Neuron (in vitro differentiated cells): Measurements from ENCODE around the gene PIEZO2.
"Not testable (repeated sequence)": the region's sequence is repeated elsewhere in the genome, so short reads cannot be mapped to it uniquely, and the experiment has no call there.

Source experiments
- H2AFZ ChIP-seq: one replicate; pipeline ENCODE4 v1.6.1; 2013; ENCODE audit warnings: low read depth, mild to moderate bottlenecking, inconsistent platforms, low read length, moderate library complexity
- H3K27me3 ChIP-seq: one replicate; pipeline ENCODE4 v1.6.1; 2013; ENCODE audit warnings: low read length; ENCODE audit not compliant: insufficient read depth
- H3K36me3 ChIP-seq: one replicate; pipeline ENCODE4 v1.6.1; 2013; ENCODE audit warnings: low read length; ENCODE audit not compliant: insufficient read depth
- H3K4me1 ChIP-seq: one replicate; pipeline ENCODE4 v1.6.1; 2013; ENCODE audit warnings: low read length; ENCODE audit not compliant: insufficient read depth
- H3K4me3 ChIP-seq: 2 replicates; pipeline ENCODE4 v1.5.1; 2013; ENCODE audit warnings: mild to moderate bottlenecking, low read length, moderate library complexity
- H3K9me3 ChIP-seq: one replicate; pipeline ENCODE4 v1.6.1; 2013; ENCODE audit warnings: low read length

PIEZO2 gene

GRCh38 chr18:10846657-10847407, 302.5 kb downstream of the PIEZO2 start:
- Histone ChIP-seq H3K4me1 (no peaks in the 10 kb centered on the region), H3K9me3 (no peaks in the 10 kb centered on the region), H2AFZ (no peak overlapping the region), H3K4me3 (no peak overlapping the region), H3K36me3 (no peaks in the 10 kb centered on the region), H3K27me3 (no peaks in the 10 kb centered on the region)

DNA sequence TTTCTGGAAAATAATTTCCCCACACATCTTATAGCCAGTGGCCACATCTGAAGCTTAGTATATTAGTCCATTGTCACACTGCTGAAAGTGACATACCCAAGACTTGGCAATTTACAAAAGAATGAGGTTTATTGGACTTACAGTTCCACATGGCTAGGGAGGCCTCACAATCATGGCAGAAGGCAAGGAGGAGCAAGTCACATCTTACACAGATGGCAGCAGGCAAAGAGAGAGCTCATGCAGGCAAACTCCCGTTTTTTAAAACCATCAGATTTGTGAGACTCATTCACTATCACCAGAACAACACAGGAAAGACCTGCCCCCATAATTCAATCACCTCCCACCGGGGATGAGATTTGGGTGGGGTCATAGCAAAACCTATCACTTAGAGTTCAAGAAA, 303.3 kb downstream of the PIEZO2 start:
- H3K36me3 ChIP-seq, H3K4me3 ChIP-seq, H3K27me3 ChIP-seq, H2AFZ ChIP-seq, H3K4me1 ChIP-seq, H3K9me3 ChIP-seq: not testable (repeated sequence)

DNA sequence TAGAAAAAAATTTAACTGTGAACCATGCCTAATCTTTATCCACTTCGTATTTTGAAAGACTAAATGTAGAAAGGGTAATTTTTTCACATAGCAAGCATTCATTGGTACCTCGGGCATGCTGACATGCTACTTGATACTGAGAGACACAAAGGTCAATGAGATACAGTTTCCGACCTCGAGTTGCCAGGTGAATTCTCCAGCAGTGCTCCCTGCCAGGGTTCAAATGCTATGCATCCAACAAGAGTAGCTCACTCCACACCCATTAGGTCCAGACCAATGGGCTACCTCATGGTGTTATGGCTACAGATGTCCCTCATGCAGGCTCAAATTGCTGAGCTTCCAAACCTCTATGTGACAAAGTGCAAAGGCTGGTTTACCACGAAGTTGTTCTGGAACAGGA, 305.8 kb downstream of the PIEZO2 start:
- Histone ChIP-seq H2AFZ (no peak overlapping the region), H3K4me1 (no peaks in the 10 kb centered on the region)

DNA sequence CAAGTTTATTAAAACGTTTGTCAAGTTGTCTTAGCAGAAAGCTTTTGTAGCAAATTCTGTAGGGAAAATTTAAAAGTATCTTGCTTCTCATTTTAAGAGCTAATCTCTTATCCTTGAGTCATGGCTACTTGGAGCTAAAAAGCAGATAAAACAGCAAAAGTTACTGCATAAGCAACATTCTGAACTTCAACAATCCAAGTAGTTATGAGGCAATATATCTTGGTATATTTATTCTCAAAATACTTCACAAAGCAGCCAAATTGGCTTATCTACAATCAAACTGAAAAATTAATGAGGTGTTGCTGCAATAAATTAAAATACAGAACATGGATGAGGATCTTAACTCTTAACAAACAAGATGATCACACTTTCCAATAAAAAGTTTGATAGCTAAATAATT, 306.5 kb downstream of the PIEZO2 start:
- Histone ChIP-seq H2AFZ (no peak overlapping the region), H3K4me3 (no peak overlapping the region), H3K9me3 (no peaks in the 10 kb centered on the region), H3K36me3 (no peaks in the 10 kb centered on the region), H3K27me3 (no peaks in the 10 kb centered on the region), H3K4me1 (no peaks in the 10 kb centered on the region)

More for the DNA sequence above, 305.8 kb downstream of the PIEZO2 start:
- Histone ChIP-seq H3K27me3 (no peaks in the 10 kb centered on the region), H3K9me3 (no peaks in the 10 kb centered on the region), H3K36me3 (no peaks in the 10 kb centered on the region), H3K4me3 (no peak overlapping the region)

- Histone ChIP-seq H3K36me3 (no peaks in the 10 kb centered on the region), H3K27me3 (no peaks in the 10 kb centered on the region)
Observed at GRCh38 chr18:10842371-10842770, 307.0 kb downstream of the PIEZO2 start.

GRCh38 chr18:10841203-10841602, 308.2 kb downstream of the PIEZO2 start:
- Histone ChIP-seq H3K4me1 (no peaks in the 10 kb centered on the region), H2AFZ (no peak overlapping the region), H3K36me3 (no peaks in the 10 kb centered on the region), H3K27me3 (no peaks in the 10 kb centered on the region), H3K4me3 (no peak overlapping the region), H3K9me3 (no peaks in the 10 kb centered on the region)

More at GRCh38 chr18:10842371-10842770, 307.0 kb downstream of the PIEZO2 start:
- no peaks in the 10 kb centered on the region for H3K9me3 ChIP-seq
- H3K4me1 ChIP-seq = no peaks in the 10 kb centered on the region
- no peak overlapping the region for H2AFZ ChIP-seq
- no peak overlapping the region for H3K4me3 ChIP-seq

- Histone ChIP-seq H3K9me3 (no peaks in the 10 kb centered on the region), H3K36me3 (no peaks in the 10 kb centered on the region), H3K4me3 (no peak overlapping the region), H3K4me1 (no peaks in the 10 kb centered on the region), H3K27me3 (no peaks in the 10 kb centered on the region), H2AFZ (no peak overlapping the region)
Observed at GRCh38 chr18:10840743-10841142, 308.6 kb downstream of the PIEZO2 start.

- no peaks in the 10 kb centered on the region for H3K36me3 ChIP-seq
- no peaks in the 10 kb centered on the region for H3K4me1 ChIP-seq
- no peak overlapping the region for H2AFZ ChIP-seq
- no peaks in the 10 kb centered on the region for H3K27me3 ChIP-seq
- H3K9me3 ChIP-seq = no peaks in the 10 kb centered on the region
- no peak overlapping the region for H3K4me3 ChIP-seq
Observed at GRCh38 chr18:10839421-10839820, 309.9 kb downstream of the PIEZO2 start.

GRCh38 chr18:10838553-10838952, 310.8 kb downstream of the PIEZO2 start:
- H3K36me3 ChIP-seq = no peaks in the 10 kb centered on the region
- no peaks in the 10 kb centered on the region for H3K9me3 ChIP-seq
- no peaks in the 10 kb centered on the region for H3K27me3 ChIP-seq
- no peak overlapping the region for H3K4me3 ChIP-seq
- H2AFZ ChIP-seq = no peak overlapping the region
- no peaks in the 10 kb centered on the region for H3K4me1 ChIP-seq

GRCh38 chr18:10834128-10834815, 315.1 kb downstream of the PIEZO2 start:
- Histone ChIP-seq H3K36me3 (no peaks in the 10 kb centered on the region), H3K4me3 (no peak overlapping the region), H3K27me3 (no peaks in the 10 kb centered on the region), H3K4me1 (no peaks in the 10 kb centered on the region), H2AFZ (no peak overlapping the region), H3K9me3 (no peaks in the 10 kb centered on the region)

DNA sequence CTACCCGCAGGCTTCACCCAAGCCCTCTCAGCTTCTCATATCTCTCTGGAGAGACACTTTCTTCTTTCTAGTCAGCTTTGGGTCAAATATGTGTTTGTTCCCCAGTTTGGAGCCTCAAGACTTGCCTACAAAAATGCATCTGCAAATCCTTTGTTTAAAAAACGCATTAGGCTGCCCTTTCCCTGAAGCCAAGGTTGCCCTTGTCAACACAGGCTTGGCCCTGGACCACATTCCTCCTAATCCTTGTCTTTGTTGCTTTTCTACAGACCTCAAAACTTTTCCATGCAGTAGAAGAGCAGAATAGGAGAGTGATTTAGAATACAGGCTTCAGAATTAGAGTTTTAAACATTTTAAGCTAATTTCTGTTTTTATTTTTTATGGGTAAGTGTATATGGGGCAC, 315.7 kb downstream of the PIEZO2 start:
- no peaks in the 10 kb centered on the region for H3K36me3 ChIP-seq

DNA sequence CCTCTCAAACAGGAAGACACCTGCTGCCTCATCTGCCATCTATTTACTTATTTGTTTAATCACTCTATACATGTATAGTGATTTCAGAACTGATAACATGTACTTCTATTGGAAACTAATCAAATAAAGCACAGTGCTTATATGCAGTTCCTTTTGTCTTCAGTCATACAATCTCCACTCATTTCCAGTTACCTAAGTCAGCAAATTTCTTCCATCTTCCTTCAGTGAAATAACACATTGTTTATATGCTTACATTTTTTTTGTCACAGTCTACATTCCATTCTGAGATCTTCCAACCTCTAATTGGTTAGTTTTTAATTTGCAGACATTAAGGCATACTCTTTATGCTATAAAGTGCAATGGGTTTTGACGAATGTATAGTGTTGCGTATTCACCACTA, 323.0 kb downstream of the PIEZO2 start:
- Histone ChIP-seq H3K36me3 (no peaks in the 10 kb centered on the region), H3K9me3 (no peaks in the 10 kb centered on the region), H3K27me3 (no peaks in the 10 kb centered on the region), H3K4me1 (no peaks in the 10 kb centered on the region), H2AFZ (no peak overlapping the region), H3K4me3 (no peak overlapping the region)

More for the DNA sequence above, 315.7 kb downstream of the PIEZO2 start:
- H3K4me3 ChIP-seq = no peak overlapping the region
- no peaks in the 10 kb centered on the region for H3K4me1 ChIP-seq
- H3K27me3 ChIP-seq = no peaks in the 10 kb centered on the region
- H2AFZ ChIP-seq = no peak overlapping the region
- H3K9me3 ChIP-seq = no peaks in the 10 kb centered on the region

DNA sequence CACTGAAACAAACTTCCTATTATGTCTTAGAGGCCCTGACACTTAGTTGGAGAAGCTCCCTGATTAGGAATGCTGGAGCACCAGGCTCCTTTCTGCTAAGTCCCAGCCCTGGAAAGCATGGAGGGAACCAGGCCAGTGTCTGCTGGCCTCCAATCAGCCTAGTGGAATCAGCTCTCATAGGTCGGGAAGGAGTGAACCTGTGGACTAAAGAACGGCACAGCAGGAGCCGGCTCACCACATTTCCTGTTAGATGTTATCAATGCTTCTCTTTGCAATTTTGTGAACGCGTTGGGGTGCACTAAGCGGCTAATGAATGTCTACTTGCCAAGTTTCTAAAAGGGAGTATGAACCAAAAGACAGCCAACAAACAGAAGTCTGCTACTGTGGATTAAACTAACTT, 326.9 kb downstream of the PIEZO2 start:
- H3K9me3 ChIP-seq = no peaks in the 10 kb centered on the region
- H3K4me1 ChIP-seq = no peaks in the 10 kb centered on the region
- H3K36me3 ChIP-seq = no peaks in the 10 kb centered on the region
- no peak overlapping the region for H3K4me3 ChIP-seq
- no peaks in the 10 kb centered on the region for H3K27me3 ChIP-seq
- no peak overlapping the region for H2AFZ ChIP-seq
